Ishikawa (cell line): ENCODE results near the gene EGFR.

ENCODE experiments used
- CEBPB ChIP-seq: IDR thresholded peaks from 2 replicates; pipeline ENCODE4 v1.6.1; 2012
- CREB1 ChIP-seq: IDR thresholded peaks from 2 replicates; pipeline ENCODE4 v1.6.1; 2012; ENCODE audit warnings: low read depth
- EGR1 ChIP-seq: IDR thresholded peaks from 2 replicates; pipeline ENCODE4 v1.6.1; 2012
- EP300 ChIP-seq: IDR thresholded peaks from 2 replicates; pipeline ENCODE4 v1.6.1; 2012; ENCODE audit warnings: borderline replicate concordance
- FOXM1 ChIP-seq: IDR thresholded peaks from 2 replicates; pipeline ENCODE4 v1.6.1; 2012; ENCODE audit warnings: low read depth, borderline replicate concordance
- MAX ChIP-seq: IDR thresholded peaks from 2 replicates; pipeline ENCODE4 v1.6.1; 2012
- NFIC ChIP-seq: IDR thresholded peaks from 2 replicates; pipeline ENCODE4 v1.6.1; 2012
- RAD21 ChIP-seq: IDR thresholded peaks from 2 replicates; pipeline ENCODE4 v1.6.1; 2012; ENCODE audit warnings: low read depth
- TAF1 ChIP-seq: IDR thresholded peaks from 2 replicates; pipeline ENCODE4 v1.6.1; 2012; ENCODE audit warnings: low read depth, mild to moderate bottlenecking
- TCF12 ChIP-seq: IDR thresholded peaks from 2 replicates; pipeline ENCODE4 v1.6.1; 2012; ENCODE audit warnings: low read depth
- TEAD4 ChIP-seq: IDR thresholded peaks from 2 replicates; pipeline ENCODE4 v1.6.1; 2012
- USF1 ChIP-seq: IDR thresholded peaks from 2 replicates; pipeline ENCODE4 v1.6.1; 2012
- YY1 ChIP-seq: IDR thresholded peaks from 2 replicates; pipeline ENCODE4 v1.6.1; 2012; ENCODE audit warnings: low read depth
- ZBTB7A ChIP-seq: IDR thresholded peaks from 2 replicates; pipeline ENCODE4 v1.6.1; 2012; ENCODE audit warnings: low read depth
- TF ChIP-seq, protein P1 (sequence below): IDR thresholded peaks from 2 replicates; pipeline ENCODE4 v1.6.1; 2012; ENCODE audit warnings: low read depth, mild to moderate bottlenecking

EGFR gene

DNA sequence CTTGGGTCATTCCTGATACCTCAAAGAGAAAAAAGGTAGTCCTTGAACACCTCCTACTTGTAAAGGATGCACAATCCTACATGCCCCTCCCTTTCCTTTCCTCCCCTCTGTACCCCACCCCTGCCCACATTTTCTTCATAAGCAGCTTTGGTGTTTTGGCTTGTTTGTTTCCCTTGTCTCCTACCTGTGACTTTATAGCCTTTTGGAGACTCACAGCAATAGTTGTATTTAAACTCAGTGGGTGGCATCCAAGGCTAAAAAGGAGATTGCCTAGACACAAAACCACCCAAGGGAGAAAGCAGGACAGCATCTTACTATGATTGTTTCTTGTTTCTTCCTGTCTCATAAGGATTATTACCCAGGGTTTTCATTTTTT is 63.4 kb downstream of the EGFR start:
- no peak for TF ChIP-seq CREB1
- TF ChIP-seq TAF1 = no peak
- TF ChIP-seq NFIC = no peak
- TF ChIP-seq FOXM1 = no peak
- TF ChIP-seq ZBTB7A = no peak
- TF ChIP-seq YY1 = no peak
- TF ChIP-seq RAD21 = no peak

GRCh38 chr7:55083206-55083605 is 64.4 kb downstream of the EGFR start:
- TF ChIP-seq RAD21 = no peak
- TF ChIP-seq CEBPB = no peak
- TF ChIP-seq FOXM1 = no peak
- no peak for TF ChIP-seq TCF12
- no peak for TF ChIP-seq EP300
- no peak for TF ChIP-seq NFIC
- no peak for TF ChIP-seq YY1
- TF ChIP-seq TAF1 = no peak
- TF ChIP-seq TEAD4 = no peak
- TF ChIP-seq, protein P1, sequence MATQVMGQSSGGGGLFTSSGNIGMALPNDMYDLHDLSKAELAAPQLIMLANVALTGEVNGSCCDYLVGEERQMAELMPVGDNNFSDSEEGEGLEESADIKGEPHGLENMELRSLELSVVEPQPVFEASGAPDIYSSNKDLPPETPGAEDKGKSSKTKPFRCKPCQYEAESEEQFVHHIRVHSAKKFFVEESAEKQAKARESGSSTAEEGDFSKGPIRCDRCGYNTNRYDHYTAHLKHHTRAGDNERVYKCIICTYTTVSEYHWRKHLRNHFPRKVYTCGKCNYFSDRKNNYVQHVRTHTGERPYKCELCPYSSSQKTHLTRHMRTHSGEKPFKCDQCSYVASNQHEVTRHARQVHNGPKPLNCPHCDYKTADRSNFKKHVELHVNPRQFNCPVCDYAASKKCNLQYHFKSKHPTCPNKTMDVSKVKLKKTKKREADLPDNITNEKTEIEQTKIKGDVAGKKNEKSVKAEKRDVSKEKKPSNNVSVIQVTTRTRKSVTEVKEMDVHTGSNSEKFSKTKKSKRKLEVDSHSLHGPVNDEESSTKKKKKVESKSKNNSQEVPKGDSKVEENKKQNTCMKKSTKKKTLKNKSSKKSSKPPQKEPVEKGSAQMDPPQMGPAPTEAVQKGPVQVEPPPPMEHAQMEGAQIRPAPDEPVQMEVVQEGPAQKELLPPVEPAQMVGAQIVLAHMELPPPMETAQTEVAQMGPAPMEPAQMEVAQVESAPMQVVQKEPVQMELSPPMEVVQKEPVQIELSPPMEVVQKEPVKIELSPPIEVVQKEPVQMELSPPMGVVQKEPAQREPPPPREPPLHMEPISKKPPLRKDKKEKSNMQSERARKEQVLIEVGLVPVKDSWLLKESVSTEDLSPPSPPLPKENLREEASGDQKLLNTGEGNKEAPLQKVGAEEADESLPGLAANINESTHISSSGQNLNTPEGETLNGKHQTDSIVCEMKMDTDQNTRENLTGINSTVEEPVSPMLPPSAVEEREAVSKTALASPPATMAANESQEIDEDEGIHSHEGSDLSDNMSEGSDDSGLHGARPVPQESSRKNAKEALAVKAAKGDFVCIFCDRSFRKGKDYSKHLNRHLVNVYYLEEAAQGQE = no peak
- no peak for TF ChIP-seq CREB1
- no peak for TF ChIP-seq MAX

- TF ChIP-seq TAF1 (no peak), USF1 (no peak), EGR1 (no peak), CREB1 (no peak), MAX (no peak), EP300 (no peak), FOXM1 (no peak), RAD21 (no peak), ZBTB7A (no peak), NFIC (no peak), TCF12 (no peak), CEBPB (no peak), TEAD4 (no peak)
- TF ChIP-seq, protein P1 = no peak
Measured at GRCh38 chr7:55084307-55084706, 65.5 kb downstream of the EGFR start.

- TF ChIP-seq EP300 (peak; percentile 40; the same call in 1 of the 2 replicates), MAX (no peak), YY1 (no peak), ZBTB7A (0 out of 2 replicates have a peak, but pooled peaks have one; percentile 19), TEAD4 (peak; percentile 73), TAF1 (no peak)
Measured at GRCh38 chr7:55085511-55086412, 66.9 kb downstream of the EGFR start.

- peak; percentile 60; the same call in 1 of the 2 replicates for TF ChIP-seq FOXM1
- peak; percentile 83 for TF ChIP-seq NFIC
- TF ChIP-seq YY1 = 0 out of 2 replicates have a peak, but pooled peaks have one; percentile 16
- TF ChIP-seq CREB1 = no peak
- TF ChIP-seq TCF12 = peak; percentile 84
- no peak for TF ChIP-seq CEBPB
- peak; percentile 67; the same call in 1 of the 2 replicates for TF ChIP-seq EP300
- peak; percentile 1; the same call in 1 of the 2 replicates for TF ChIP-seq RAD21
- TF ChIP-seq EGR1 = no peak
- peak; percentile 65 for TF ChIP-seq TEAD4
- TF ChIP-seq MAX = peak; percentile 76
Measured at GRCh38 chr7:55086413-55087201, 67.8 kb downstream of the EGFR start.
